Tibial nerve (tissue), 4 donors: Measurements from ENCODE around the gene TOP2B.

Experiments used
- EP300 ChIP-seq, 2 donors: sonication (generic); formaldehyde crosslinking; IDR thresholded peaks; one replicate each; pipeline ENCODE4 v1.6.1; 2017; ENCODE audit warnings: antibody characterized with exemption in 2 of 2, mild to moderate bottlenecking in 1 of 2
- POLR2A ChIP-seq, 2 donors: fragments of 450-650 bp; IDR thresholded peaks; one replicate each; pipeline ENCODE4 v1.6.1; 2017; ENCODE audit warnings: antibody characterized with exemption in 2 of 2, mild to moderate bottlenecking in 2 of 2, moderate library complexity in 2 of 2
- TF ChIP-seq, protein P1 (sequence below), 5 experiments: fragments of 200-600 bp in 3 of 5; fragments of 450-650 bp in 2 of 5; sonication (generic) in 3 of 5; IDR thresholded peaks; one replicate each; pipeline ENCODE4 v1.5.1; 2016 to 2019; ENCODE audit warnings: antibody characterized with exemption in 5 of 5, mild to moderate bottlenecking in 3 of 5, moderate library complexity in 2 of 5

DNA sequence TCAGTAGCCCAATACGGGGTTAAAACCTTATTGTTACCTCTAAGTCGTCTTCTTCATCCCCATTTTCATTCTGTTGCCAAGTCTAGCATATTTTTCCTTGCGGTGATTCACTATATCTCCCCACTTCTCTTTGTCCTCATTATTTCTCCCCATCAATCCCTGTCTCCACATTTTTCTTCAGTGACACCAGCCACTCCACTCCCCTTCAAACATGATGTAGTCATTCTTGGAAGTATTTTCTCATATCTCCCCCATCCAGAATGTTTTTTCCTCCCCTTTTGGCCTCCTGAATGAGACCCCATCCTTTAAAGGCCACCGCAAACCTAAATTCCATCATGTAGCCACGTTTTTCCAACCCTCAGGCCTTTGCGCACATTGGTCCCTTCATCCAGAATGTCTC is 105.9 kb downstream of the TOP2B start:
- no peak for TF ChIP-seq POLR2A (IDR thresholded peaks at IDR 0.05)
- TF ChIP-seq, protein P1, sequence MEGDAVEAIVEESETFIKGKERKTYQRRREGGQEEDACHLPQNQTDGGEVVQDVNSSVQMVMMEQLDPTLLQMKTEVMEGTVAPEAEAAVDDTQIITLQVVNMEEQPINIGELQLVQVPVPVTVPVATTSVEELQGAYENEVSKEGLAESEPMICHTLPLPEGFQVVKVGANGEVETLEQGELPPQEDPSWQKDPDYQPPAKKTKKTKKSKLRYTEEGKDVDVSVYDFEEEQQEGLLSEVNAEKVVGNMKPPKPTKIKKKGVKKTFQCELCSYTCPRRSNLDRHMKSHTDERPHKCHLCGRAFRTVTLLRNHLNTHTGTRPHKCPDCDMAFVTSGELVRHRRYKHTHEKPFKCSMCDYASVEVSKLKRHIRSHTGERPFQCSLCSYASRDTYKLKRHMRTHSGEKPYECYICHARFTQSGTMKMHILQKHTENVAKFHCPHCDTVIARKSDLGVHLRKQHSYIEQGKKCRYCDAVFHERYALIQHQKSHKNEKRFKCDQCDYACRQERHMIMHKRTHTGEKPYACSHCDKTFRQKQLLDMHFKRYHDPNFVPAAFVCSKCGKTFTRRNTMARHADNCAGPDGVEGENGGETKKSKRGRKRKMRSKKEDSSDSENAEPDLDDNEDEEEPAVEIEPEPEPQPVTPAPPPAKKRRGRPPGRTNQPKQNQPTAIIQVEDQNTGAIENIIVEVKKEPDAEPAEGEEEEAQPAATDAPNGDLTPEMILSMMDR (IDR thresholded peaks at IDR 0.05) = no peak
- no peak for TF ChIP-seq EP300 (IDR thresholded peaks at IDR 0.05)
